SK-N-MC (cell line): ENCODE measurements around the gene KCNAB2.

Experiments
- DNase-seq: peaks from one replicate; pipeline ENCODE4 v3.0.0-alpha.2; 2011; ENCODE audit warnings: low read depth, low spot score
- H3K27ac ChIP-seq: fragments of 200-600 bp; sonication (generic); 2 replicates; pipeline ENCODE4 v1.5.1; 2016; ENCODE audit warnings: mixed run types
- H3K36me3 ChIP-seq: fragments of 200-600 bp; sonication (generic); 2 replicates; pipeline ENCODE4 v1.6.1; 2017; ENCODE audit warnings: antibody characterized with exemption, low read length, mixed read lengths; ENCODE audit not compliant: insufficient read depth
- H3K4me3 ChIP-seq: fragments of 200-600 bp; sonication (generic); 2 replicates; pipeline ENCODE4 v1.5.1; 2016
- H3K9ac ChIP-seq: fragments of 200-600 bp; sonication (generic); 2 replicates; pipeline ENCODE4 v1.8.0; 2017; ENCODE audit warnings: mixed run types, mixed read lengths; ENCODE audit not compliant: insufficient read length
- H3K9me3 ChIP-seq: fragments of 200-600 bp; sonication (generic); 2 replicates; pipeline ENCODE4 v1.6.1; 2017; ENCODE audit warnings: low read depth, mild to moderate bottlenecking, antibody characterized with exemption, low read length, moderate library complexity, mixed read lengths
- EZH2 ChIP-seq: fragments of 200-600 bp; sonication (generic); IDR thresholded peaks from one replicate; pipeline ENCODE4 v1.6.1; 2017; ENCODE audit warnings: antibody characterized with exemption
- FOXP2 ChIP-seq: optimal IDR thresholded peaks from 2 replicates; pipeline ENCODE3; 2011; ENCODE audit warnings: mild to moderate bottlenecking, moderate library complexity; ENCODE audit not compliant: insufficient read depth; ENCODE audit errors: extremely low read length, control extremely low read depth
- POLR2AphosphoS5 ChIP-seq: IDR thresholded peaks from 2 replicates; pipeline ENCODE4 v1.6.1; 2012; ENCODE audit warnings: mild to moderate bottlenecking, low read depth, low read length, borderline replicate concordance

KCNAB2 gene

DNA sequence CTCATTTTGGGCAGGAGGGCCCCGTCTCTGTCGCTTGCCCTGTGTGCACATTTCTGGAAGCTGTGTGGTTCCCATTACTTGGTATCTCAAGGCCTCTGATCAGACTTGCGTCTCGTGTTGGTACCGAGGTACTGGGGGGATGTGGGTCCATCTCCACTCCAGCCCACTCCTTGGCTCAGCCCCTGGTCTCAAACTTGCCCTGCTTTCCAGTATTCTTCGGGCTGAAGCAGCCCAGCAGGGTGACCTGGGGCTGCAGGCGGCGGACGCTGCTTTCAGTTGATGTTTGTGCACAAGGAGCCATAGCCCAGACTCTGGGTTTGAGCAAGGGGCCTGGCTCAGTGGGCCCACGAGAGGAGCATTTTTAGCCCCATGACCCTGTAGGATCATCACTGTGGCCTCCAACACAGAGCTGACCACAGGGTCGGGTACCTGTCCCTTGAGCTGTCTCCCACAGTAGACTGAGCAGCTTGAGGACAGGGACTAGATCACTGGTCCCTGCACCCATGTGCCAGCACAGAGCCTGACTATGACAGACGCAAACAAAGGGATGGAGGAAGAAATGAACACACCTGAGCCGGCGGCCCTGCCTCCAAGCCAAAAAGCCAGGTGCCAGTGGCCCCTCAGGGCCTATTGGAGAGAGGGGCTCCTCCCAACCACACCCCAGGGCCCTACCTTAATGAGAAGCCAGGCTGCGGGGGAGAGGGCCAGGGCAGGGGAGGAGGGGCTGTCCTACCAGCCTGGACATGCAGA, 87.6 kb downstream of the KCNAB2 start:
- no peak overlapping the region for H3K27ac ChIP-seq
- no peak for TF ChIP-seq FOXP2
- TF ChIP-seq EZH2 = no peak
- no peak for TF ChIP-seq POLR2AphosphoS5

DNA sequence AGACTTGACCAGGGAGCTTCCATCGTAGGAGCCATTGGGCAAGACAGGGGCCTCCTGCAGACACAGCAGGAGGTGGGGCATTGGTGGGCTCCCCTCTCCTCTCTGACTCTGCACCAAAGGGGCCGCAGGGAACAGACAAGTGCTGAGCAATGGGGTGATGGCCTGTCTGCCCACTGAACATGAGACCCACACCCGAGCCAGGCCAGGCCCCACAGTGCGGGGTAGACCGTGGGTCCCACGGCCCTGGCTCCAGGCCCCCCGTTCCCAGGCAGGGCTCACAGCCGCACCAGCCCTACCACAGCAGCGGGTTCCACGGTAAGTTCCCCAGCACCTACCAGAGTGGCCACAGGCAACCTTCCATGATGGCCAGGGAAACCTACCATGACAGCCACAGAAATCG, 88.5 kb downstream of the KCNAB2 start:
- H3K36me3 ChIP-seq = no peaks in the 10 kb centered on the region
- no peak overlapping the region for H3K4me3 ChIP-seq
- no peak overlapping the region for H3K9ac ChIP-seq
- DNase-seq = no peak
- TF ChIP-seq FOXP2 (no peak), POLR2AphosphoS5 (no peak), EZH2 (no peak)
- H3K27ac ChIP-seq = no peak overlapping the region
- H3K9me3 ChIP-seq = no peaks in the 10 kb centered on the region

More for the DNA sequence above, 87.6 kb downstream of the KCNAB2 start:
- DNase-seq = no peak
- H3K9ac ChIP-seq = no peak overlapping the region
- H3K9me3 ChIP-seq = no peaks in the 10 kb centered on the region
- H3K4me3 ChIP-seq = no peak overlapping the region
- H3K36me3 ChIP-seq = no peaks in the 10 kb centered on the region

DNA sequence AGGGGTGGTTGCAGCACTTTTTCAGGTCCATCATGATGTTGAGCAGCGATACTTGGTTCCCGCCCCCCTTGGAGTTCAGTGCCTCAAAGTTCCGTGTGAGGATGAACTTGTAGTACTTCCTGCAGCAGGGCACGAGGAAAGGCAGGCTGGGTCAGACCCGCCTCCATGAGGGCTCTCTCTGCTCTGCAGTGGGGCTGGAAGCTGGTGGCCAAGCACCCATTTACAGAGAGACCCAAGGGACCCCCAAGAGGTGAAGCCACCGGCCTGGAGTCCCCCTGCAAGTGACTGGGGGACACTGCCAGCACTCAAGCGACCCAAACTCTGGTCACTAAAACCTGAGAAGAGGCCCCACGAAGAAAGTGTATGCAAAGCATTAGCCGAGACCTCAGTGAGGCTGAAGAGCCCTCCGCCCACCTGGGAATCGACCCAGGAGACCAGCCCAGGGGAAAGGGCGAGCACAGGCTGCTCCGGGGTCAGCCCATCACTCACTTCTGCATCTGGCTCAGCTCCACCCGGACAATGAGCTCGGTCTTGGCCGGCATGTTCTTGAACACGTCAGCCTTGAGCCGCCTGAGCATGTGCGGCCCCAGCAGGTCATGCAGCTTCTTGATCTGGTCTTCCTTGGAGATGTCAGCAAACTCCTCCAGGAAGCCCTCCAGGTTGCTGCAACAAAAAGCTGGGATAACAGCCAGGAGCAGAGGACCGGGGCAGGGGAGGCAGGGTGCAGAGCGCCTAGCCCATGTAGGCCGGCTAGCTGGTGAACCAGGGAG, 89.2 kb downstream of the KCNAB2 start:
- Histone ChIP-seq H3K9ac (no peak overlapping the region), H3K9me3 (no peaks in the 10 kb centered on the region), H3K36me3 (no peaks in the 10 kb centered on the region), H3K4me3 (no peak overlapping the region), H3K27ac (no peak overlapping the region)
- no peak for DNase-seq
- TF ChIP-seq EZH2 (no peak), FOXP2 (no peak), POLR2AphosphoS5 (no peak)

DNA sequence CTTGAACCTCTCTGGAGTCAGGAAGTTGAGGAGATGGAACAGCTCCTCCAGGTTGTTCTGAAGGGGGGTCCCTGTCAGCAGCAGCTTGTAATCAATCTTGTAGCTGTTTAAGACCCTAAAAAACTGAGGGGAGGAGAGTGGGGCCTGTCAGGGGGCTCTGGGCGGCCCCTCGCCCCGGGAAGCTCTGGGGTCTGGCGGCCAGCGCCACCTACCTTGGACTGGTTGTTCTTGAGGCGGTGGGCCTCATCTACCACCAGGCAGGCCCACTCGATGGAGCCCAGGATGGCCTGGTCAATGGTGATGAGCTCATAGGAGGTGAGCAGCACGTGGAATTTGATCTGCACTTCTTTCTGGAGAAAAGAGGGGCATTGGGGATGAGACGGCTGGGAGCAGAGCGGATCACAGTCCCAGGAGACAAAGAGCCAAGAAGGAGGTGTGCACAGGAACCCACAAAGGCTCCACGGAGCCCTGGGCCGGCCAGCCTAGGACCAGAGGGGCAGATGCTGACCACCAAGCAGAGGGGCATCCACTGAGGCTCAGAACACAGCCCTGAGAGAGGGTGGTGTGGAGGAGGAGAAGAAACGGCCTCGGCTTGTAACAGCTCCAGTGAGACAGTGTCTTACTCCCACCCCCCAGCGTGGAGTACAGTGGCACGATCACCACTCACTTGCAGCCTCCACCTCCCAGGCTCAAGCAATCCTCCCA, 91.0 kb downstream of the KCNAB2 start:
- TF ChIP-seq POLR2AphosphoS5 (no peak), FOXP2 (no peak), EZH2 (no peak)
- no peaks in the 10 kb centered on the region for H3K36me3 ChIP-seq
- H3K27ac ChIP-seq = no peak overlapping the region
- no peak overlapping the region for H3K9ac ChIP-seq
- no peaks in the 10 kb centered on the region for H3K9me3 ChIP-seq
- H3K4me3 ChIP-seq = no peak overlapping the region
- no peak for DNase-seq

DNA sequence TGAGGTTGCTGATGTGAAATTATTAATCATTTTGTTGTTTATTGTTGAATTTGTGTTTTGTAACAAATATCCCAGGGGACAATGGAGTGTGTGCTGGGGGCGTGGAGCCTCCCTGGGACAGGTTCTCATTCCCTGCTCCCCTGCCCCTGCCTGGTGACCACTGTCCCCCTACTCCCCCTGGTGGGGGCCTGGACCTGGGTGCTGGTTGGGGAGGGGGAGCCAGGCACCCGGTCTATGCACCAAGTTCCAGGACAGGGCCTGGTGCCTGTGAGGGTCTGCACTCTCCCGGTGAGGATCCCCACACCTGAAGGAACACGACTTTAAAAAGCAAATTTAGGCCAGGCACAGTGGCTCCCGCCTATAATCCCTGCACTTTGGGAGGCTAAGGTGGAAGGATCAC, 92.1 kb downstream of the KCNAB2 start:
- no peak overlapping the region for H3K4me3 ChIP-seq
- H3K9ac ChIP-seq = no peak overlapping the region
- no peak overlapping the region for H3K27ac ChIP-seq
- no peak for DNase-seq
- TF ChIP-seq FOXP2 (no peak), EZH2 (no peak), POLR2AphosphoS5 (no peak)
- H3K36me3 ChIP-seq = no peaks in the 10 kb centered on the region
- no peaks in the 10 kb centered on the region for H3K9me3 ChIP-seq

DNA sequence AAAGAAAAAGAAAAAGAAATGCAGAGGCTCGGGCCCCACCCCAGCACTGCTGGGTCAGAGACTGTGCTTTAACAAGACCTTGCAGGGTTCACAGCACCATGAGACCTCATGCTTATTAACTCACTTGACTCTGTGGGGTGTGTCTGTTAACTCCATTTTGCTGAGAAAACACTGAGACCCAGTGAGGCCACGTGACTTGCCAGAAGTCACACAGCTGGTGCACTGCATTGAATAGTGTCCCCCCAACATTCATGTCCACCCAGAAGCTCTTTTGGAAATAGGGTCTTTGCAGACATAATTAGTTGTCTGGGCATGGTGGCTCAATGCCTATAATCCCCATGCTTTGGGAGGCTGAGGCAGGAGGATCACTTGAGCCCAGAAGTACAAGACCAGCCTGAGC, 94.7 kb downstream of the KCNAB2 start:
- H3K36me3 ChIP-seq = no peaks in the 10 kb centered on the region
- no peaks in the 10 kb centered on the region for H3K9me3 ChIP-seq
- H3K27ac ChIP-seq = no peak overlapping the region
- H3K9ac ChIP-seq = no peak overlapping the region
- H3K4me3 ChIP-seq = no peak overlapping the region
- DNase-seq = no peak
- TF ChIP-seq POLR2AphosphoS5 (no peak), EZH2 (no peak), FOXP2 (no peak)

DNA sequence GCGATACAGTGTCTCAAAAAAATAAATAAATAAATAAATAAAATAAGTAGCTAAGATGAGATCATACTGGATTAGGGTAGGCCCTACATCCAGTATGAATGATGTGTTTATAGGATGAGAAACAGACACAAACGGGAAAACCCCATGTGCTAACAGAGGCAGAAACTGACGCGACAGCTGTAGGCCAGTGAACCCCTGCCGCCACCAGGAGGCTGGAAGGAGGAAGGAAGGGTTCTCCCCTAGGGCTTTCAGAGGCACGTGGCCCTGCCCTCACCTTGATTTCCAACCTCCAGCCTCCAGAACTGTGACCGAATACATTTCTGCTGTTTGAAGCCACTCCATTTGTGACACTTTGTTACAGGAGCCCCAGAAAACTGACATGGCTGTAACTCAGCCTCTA, 95.9 kb downstream of the KCNAB2 start:
- no peak overlapping the region for H3K4me3 ChIP-seq
- TF ChIP-seq FOXP2 = no peak
- TF ChIP-seq EZH2 = no peak
- TF ChIP-seq POLR2AphosphoS5 = no peak
- no peaks in the 10 kb centered on the region for H3K9me3 ChIP-seq
- no peak for DNase-seq
- no peak overlapping the region for H3K27ac ChIP-seq
- H3K9ac ChIP-seq = no peak overlapping the region
- H3K36me3 ChIP-seq = no peaks in the 10 kb centered on the region

DNA sequence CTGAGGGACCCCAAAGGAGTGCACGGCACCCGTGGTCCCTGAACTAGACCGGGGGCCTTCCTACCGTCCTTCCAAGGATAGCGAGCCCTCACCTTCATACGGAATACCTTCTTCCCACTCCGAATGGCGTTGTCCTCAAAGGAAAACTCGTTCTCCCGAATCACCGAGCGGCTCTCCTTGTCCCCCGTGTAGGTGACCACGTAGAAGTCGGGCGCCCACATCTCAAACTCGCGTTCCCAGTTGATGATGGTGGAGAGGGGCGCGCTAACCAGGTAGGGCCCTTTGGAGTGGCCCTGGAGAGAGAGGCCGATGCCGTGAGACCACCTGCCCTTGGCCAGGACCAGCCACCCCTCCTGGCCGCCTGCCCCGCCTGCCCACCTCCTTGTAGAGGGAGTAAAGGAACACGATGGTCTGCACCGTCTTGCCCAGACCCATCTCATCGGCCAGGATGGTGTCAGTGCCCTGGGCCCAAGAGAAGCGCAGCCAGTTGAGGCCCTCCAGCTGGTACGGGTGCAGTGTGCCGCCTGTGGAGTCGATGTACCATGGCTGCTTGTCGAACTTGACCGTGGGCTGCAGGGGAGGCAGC, 96.4 kb downstream of the KCNAB2 start:
- no peak overlapping the region for H3K9ac ChIP-seq
- no peak overlapping the region for H3K4me3 ChIP-seq

DNA sequence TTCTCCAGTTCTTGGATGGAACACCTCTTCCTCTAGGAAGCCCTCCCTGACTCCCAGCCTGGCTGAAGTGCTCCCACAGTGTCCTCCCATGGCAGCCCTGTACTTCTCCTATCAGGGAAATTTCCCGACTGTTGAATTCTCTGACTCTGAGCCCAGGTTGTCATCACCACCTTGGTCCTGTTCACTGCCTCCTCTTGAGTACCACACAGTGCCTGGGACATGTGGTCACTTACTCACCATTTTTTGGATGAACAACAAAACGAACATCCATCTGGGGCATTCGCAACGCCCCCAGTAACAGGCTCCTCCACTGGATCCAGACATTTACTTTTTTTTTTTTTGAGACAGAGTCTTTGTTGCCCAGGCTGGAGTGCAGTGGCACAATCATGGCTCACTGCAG, 97.0 kb downstream of the KCNAB2 start:
- DNase-seq = no peak
- H3K9ac ChIP-seq = no peak overlapping the region
- no peaks in the 10 kb centered on the region for H3K9me3 ChIP-seq
- no peaks in the 10 kb centered on the region for H3K36me3 ChIP-seq
- H3K4me3 ChIP-seq = no peak overlapping the region
- TF ChIP-seq FOXP2 (no peak), POLR2AphosphoS5 (no peak), EZH2 (no peak)
- H3K27ac ChIP-seq = no peak overlapping the region

More for the DNA sequence above, 96.4 kb downstream of the KCNAB2 start:
- TF ChIP-seq POLR2AphosphoS5 = no peak
- TF ChIP-seq EZH2 = no peak
- H3K27ac ChIP-seq = no peak overlapping the region
- no peaks in the 10 kb centered on the region for H3K9me3 ChIP-seq
- DNase-seq = no peak
- H3K36me3 ChIP-seq = no peaks in the 10 kb centered on the region
